ENCODE results near the gene BGN. TPM values are rescaled to one million over a fixed set of nuclear protein-coding genes. Genes with fewer than 3 reads are reported as not detected.

Gene BGN
- total RNA-seq (2014; rRNA removed), result not detected in 2 replicates
- 0.06 TPM for polyA plus RNA-seq (2012)

DNA sequence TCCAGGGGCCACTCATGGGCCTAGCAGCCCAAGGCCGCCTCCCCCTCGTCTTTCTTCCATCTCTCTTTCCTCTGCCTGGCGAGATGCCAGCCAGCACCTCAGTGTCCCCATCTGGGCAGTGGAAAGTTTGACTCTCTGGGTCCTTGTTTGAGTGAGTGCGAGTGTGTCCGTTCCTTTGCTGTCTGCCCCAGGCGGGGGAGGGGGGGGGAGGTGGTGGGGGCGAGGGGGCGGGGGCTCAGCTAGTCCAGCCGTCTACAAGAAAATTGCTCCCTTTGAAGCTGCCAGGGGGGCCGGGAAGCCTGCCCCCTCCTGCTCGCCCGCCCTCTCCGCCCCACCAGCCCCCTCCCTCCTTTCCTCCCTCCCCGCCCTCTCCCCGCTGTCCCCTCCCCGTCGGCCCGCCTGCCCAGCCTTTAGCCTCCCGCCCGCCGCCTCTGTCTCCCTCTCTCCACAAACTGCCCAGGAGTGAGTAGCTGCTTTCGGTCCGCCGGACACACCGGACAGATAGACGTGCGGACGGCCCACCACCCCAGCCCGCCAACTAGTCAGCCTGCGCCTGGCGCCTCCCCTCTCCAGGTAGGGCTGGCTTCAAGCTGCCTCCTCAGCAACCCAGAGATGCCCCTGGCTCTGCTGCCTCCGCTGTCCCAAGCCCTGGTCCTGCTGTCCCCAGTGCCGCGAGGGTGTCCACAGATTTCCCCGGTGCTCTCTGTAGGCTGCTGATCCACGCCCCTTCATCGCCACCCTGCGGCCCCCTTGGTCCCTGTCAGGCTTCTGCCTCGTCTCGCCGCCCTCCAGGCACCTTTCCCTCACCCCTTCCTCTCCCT lies at the start of gene BGN:
Gene BGN (plus strand): TSS at position 440 of the 821 bp plus-strand sequence. CDS start 9,652 bp downstream, outside the sequence.
- DNase-seq (ENCODE audit: low read depth), result no peak

GRCh38 chrX:153445106-153445855 lies 49.5 kb upstream of the BGN start:
- no peak for DNase-seq (ENCODE audit: low read depth)

- DNase-seq (ENCODE audit: low read depth), result no peak
These were observed 48.7 kb upstream of the BGN start, which contains the start of gene TREX2 for GRCh38 chrX:153445856-153446635. Gene TREX2 (minus strand): TSS chrX:153446056. CDS start chrX:153445430, 626 bp downstream.

- DNase-seq (ENCODE audit: low read depth), result no peak
These were observed 48.2 kb upstream of the BGN start for GRCh38 chrX:153446636-153446936.

DNA sequence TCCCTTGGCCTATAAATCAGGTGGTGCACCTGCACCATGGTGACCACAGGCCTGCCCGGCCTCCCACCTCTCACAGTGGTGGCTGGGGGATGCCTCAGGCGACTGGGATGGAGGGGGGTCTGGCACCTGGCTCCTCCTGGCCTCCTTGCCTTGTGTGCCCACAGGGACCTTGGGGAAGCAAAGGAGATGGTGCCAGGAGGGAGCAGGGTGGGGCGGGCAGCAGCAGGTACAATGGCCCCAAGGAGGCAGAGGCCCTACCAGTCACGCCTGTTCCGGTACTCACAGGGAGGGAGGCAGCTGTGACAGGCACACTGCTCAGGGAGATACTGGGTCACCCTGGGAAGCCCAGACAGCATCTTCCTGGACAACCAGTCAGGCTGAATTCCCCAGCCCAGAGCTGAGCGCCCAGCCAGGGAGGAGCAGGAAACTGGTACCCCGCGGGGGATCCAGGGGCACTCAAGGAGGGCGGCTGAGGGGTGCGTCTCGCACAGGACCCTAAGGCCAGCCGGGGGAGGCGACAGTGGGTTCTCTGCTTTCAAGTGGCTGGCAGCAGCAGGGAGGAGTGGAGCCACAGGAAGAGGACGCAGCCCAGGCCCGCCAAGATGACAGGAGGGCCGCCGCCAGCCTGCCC lies 47.7 kb upstream of the BGN start:
- no peak for DNase-seq (ENCODE audit: low read depth)

DNA sequence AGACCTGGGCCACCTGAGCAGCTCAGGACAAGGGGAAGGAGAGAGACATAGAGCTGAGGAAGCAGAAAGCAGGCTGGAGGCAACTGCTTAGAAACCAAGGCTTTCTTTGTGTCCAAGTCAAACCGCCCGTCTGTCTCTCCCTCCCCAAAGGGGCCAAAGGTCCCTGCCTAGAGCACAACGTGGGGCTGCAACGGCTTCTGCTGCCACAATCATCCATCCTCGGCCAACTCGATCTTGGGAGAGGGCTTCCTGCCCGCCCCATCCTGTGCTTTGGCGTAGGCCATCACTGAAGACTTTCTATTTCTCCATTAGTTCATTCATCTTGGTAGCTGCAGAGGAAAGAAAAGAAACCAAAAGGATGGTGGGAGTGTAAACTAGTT lies 47.2 kb upstream of the BGN start:
- DNase-seq (ENCODE audit: low read depth), result no peak

- DNase-seq (ENCODE audit: low read depth), result no peak
These were observed 46.0 kb upstream of the BGN start for GRCh38 chrX:153448556-153449367.

- DNase-seq (ENCODE audit: low read depth), result no peak
These were observed 45.2 kb upstream of the BGN start for GRCh38 chrX:153449368-153450113.

- no peak for DNase-seq (ENCODE audit: low read depth)
These were observed 44.4 kb upstream of the BGN start for GRCh38 chrX:153450114-153450948.

DNA sequence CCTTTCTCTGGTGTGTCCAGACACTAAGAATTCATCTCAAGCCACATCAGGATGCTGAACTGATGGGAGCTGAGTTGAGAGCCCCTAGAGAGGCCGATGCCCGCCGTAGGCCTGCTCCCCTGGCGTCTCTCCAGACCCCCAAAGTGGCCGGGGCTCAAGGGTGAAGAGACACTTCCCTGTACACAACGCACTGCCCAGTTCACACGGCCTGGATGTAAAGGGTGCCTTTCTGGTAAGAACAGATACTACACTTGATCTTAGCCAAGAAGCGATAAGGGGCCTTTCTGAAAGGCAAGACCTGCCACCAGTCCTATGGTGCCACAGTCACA lies 43.9 kb upstream of the BGN start:
- no peak for DNase-seq (ENCODE audit: low read depth)

GRCh38 chrX:153454901-153455550 lies 39.8 kb upstream of the BGN start:
- no peak for DNase-seq (ENCODE audit: low read depth)

- no peak for DNase-seq (ENCODE audit: low read depth)
These were observed 39.2 kb upstream of the BGN start for GRCh38 chrX:153455571-153455970.

GRCh38 chrX:153456161-153456560 lies 38.6 kb upstream of the BGN start:
- DNase-seq (ENCODE audit: low read depth), result no peak

GRCh38 chrX:153456704-153457103 lies 38.1 kb upstream of the BGN start:
- no peak for DNase-seq (ENCODE audit: low read depth)

DNA sequence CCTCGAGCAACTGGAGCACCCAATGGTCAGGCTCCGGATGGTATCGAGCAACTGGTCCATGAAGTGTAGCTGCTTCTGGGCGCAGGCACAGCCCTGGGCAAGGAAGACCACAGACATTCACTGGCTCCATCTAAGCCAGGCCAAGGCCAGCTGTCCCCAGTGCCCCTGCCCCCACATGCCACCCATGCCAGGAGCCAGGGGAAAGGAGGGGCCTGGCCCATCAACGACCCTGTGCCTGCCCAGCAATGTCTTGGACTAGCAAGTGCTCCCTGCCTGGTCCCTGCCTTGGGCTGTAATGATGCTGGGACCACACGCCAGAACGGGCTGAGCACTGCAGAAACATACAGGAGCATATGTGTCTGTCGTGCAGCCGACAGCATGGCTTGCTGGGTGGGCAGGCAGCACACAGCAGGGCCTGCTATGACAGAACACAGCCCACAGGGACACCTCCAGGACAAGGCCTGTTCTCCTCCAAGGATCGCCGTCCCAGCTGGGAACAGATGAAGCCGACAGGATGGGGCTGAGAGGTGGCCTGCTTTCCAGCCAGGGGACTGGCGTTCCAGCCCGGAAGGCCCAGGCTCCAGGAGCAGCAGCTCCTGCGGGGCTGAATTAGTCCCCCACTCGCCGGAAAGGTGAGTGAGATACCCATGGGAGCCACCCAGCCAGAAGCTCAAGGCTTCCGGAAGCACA lies 37.5 kb upstream of the BGN start:
- no peak for DNase-seq (ENCODE audit: low read depth)

DNA sequence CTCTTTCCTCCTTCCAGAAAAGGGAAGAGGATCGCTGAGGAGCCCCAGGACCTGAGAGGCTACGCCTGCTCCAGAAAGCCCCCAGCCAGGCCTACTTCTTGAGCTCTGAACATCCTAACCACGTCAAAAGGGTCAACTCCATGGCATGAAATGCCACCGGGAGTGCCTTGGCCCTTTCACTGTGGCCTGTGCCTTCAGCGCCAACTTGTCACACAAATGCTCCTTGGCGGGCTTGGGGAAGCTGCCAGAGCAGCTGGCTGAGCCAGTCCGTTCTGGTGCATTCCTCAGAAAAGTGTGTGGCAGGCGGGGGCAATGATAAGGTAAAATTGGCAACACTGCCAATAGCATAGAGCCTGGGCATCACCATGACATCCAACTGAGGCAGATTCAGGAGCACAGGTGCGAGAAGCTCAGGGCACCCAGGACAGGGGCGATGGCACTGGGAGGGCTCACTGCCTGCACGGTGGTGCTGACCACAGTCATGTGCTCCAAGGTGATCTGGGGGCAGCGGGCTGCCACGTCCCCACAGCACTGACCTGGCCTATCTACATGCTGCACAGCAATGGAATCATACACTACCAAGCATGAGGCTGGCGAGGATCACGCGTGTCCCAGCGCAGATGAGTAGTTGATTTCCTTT lies 36.8 kb upstream of the BGN start:
- no peak for DNase-seq (ENCODE audit: low read depth)

DNA sequence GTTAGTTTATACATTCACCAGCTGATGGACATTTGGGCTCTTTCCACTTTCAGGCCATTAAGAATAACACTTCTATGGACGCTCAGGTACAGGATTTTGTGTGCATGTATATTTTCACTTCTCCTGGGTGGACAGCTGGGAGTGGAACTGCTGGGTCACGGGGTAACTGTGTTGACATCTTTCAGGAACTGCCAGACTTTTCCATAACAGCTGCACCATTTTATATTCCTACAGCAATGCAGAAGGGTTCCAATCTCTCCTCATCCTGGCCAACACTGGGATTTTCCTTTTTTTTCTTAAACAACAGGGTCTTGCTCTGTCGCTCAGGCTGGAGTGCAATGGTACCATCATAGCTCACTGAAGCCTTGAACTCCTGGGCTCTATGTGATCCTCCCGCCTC lies 36.3 kb upstream of the BGN start:
- DNase-seq (ENCODE audit: low read depth), result no peak

DNA sequence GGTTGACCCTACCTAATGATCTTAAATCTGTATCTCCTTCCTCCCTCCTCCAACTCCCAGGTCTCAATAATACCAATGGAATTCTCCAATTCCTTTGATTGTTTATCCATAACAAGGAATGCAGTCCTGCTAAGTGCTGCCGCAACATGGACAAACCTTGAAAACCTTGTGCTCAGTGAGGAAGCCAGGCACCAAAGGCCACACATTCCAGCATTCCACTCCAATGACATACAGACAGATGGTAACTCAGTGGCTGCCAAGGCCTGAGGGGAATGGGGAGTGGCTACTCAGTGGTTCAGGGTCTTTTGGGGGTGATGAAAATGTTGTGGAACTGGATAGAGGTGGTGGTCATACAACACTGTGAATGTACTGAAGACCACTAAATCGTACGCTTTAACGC lies 34.8 kb upstream of the BGN start:
- DNase-seq (ENCODE audit: low read depth), result peak; percentile 17
